PC-3 (cell line): ENCODE results near the gene ARL14EP. TPM values are rescaled to one million over a fixed set of nuclear protein-coding genes. Genes with fewer than 3 reads are reported as not detected.

ENCODE experiments used
- ATAC-seq: fragments of 200-7000 bp; cut with Tn5 transposase; 2 replicates; pipeline ENCODE4 v1.9.1; 2020; ENCODE audit warnings: mild to moderate bottlenecking, moderate library complexity
- BruUV-seq: library from RNA; stranded (reverse); fragments of 400-500 nt; replicated peaks from 2 replicates; lab custom pipeline; 2021; lab: Mats Ljungman, UMichigan
- CTCF ChIA-PET: fragments of 300-600 bp; sonication (Branson Sonifier 250); formaldehyde crosslinking; loops from one replicate; lab custom pipeline; 2022; ENCODE audit warnings: antibody characterized with exemption; lab: Charles Lee
- POLR2A ChIA-PET: fragments of 300-600 bp; sonication (Branson Sonifier 250); formaldehyde crosslinking; loops from one replicate; lab custom pipeline; 2022; ENCODE audit warnings: antibody characterized with exemption; ENCODE audit not compliant: unreplicated experiment; lab: Charles Lee
- DNase-seq: peaks from one replicate; pipeline ENCODE4 v3.0.0-alpha.2; 2015
- H2AFZ ChIP-seq: fragments of 300-600 bp; sonication (generic); 2 replicates; pipeline ENCODE4 v1.6.0; 2016; ENCODE audit warnings: antibody characterized with exemption, low read length
- H3F3A ChIP-seq: fragments of 300-600 bp; sonication (generic); one replicate; pipeline ENCODE4 v1.6.0; 2017; ENCODE audit warnings: antibody characterized with exemption, low read length, control low read depth, mild to moderate bottlenecking; ENCODE audit not compliant: unreplicated experiment
- H3K27ac ChIP-seq: fragments of 300-600 bp; sonication (generic); 2 replicates; pipeline ENCODE4 v1.5.1; 2016; ENCODE audit warnings: mild to moderate bottlenecking, low read length
- H3K27me3 ChIP-seq: fragments of 300-600 bp; sonication (generic); 2 replicates; pipeline ENCODE4 v1.6.1; 2016; ENCODE audit warnings: low read length, mixed read lengths
- H3K36me3 ChIP-seq: fragments of 300-600 bp; sonication (generic); 2 replicates; pipeline ENCODE4 v1.6.1; 2016; ENCODE audit warnings: low read depth, mixed run types, low read length, mixed read lengths
- H3K4me1 ChIP-seq: fragments of 300-600 bp; sonication (generic); 2 replicates; pipeline ENCODE4 v1.5.1; 2016; ENCODE audit warnings: low read length; ENCODE audit not compliant: insufficient read depth
- H3K4me2 ChIP-seq: fragments of 300-600 bp; sonication (generic); 2 replicates; pipeline ENCODE4 v1.6.0; 2016; ENCODE audit warnings: low read length
- H3K4me3 ChIP-seq: fragments of 300-600 bp; sonication (generic); 2 replicates; pipeline ENCODE4 v1.5.1; 2016; ENCODE audit warnings: mild to moderate bottlenecking, low read length, mixed read lengths
- H3K79me2 ChIP-seq: fragments of 300-600 bp; sonication (generic); 2 replicates; pipeline ENCODE4 v1.6.1; 2017; ENCODE audit warnings: low read length, mixed read lengths
- H3K9ac ChIP-seq: fragments of 300-600 bp; sonication (generic); 2 replicates; pipeline ENCODE4 v1.6.0; 2016; ENCODE audit warnings: mild to moderate bottlenecking, low read length
- H3K9me2 ChIP-seq: fragments of 300-600 bp; sonication (generic); replicated peaks from 2 replicates; pipeline ENCODE4 v1.6.1; 2016; ENCODE audit warnings: mixed run types, low read length, mixed read lengths
- H3K9me3 ChIP-seq: fragments of 300-600 bp; sonication (generic); 2 replicates; pipeline ENCODE4 v1.6.1; 2016; ENCODE audit warnings: low read length, mixed read lengths
- H4K20me1 ChIP-seq: fragments of 300-600 bp; sonication (generic); 2 replicates; pipeline ENCODE4 v1.6.1; 2016; ENCODE audit warnings: low read length, mixed read lengths
- EZH2 ChIP-seq: fragments of 300-600 bp; sonication (generic); IDR thresholded peaks from one replicate; pipeline ENCODE4 v1.6.1; 2017; ENCODE audit warnings: antibody characterized with exemption, mild to moderate bottlenecking, low read length; ENCODE audit not compliant: unreplicated experiment
- EZH2phosphoT487 ChIP-seq: fragments of 300-600 bp; sonication (generic); IDR thresholded peaks from 2 replicates; pipeline ENCODE4 v1.6.1; 2018; ENCODE audit warnings: mild to moderate bottlenecking, antibody characterized with exemption, low read length, borderline replicate concordance
- intact Hi-C: fragments of 100-400 bp; cut with micrococcal nuclease; formaldehyde crosslinking; loops from 2 replicates; pipeline ENCODE4 v1.9.0; 2023
- total RNA-seq: library from RNA; depleted of rRNA; stranded (reverse); fragments of >200 nt; gene quantifications from 2 replicates; pipeline ENCODE4 v1.2.3, GENCODE V29; 2014
- TF ChIP-seq, protein P1 (sequence below): fragments of 300-600 bp; sonication (generic); conservative IDR thresholded peaks from 2 replicates; pipeline ENCODE4 v1.5.1; 2017; ENCODE audit warnings: antibody characterized with exemption, low read depth, mild to moderate bottlenecking, low read length

ARL14EP gene
- total RNA-seq, 1 experiment from 2014 or later, result 8.4 TPM

DNA sequence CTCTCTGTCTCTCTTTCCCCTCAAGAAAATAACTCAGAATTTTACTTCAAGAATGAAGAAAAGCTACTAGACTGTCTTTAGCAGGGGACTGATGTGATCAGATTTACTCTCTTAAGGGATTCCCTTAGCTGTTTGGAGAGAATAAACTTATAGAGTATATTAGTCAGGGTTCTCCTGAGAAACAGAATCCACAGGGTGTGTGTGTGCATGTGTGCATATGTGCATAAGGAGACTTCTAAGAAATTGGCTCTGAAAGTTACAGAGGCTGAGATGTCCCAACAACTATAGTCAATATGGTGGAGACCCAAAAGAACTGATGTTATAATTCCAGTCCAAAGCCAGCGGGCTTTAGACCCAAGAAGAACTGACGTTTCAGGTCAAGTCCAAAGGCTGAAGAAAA lies 43.1 kb upstream of the ARL14EP start:
- no peaks in the 10 kb centered on the region; the same call in 1 of the 2 replicates for H3K27me3 ChIP-seq
- H3K9me3 ChIP-seq, result no peaks in the 10 kb centered on the region
- H3K36me3 ChIP-seq, result no peaks in the 10 kb centered on the region
- no peak overlapping the region for H2AFZ ChIP-seq
- H3K4me1 ChIP-seq, result no peaks in the 10 kb centered on the region
- H3K27ac ChIP-seq, result no peak overlapping the region
- H4K20me1 ChIP-seq, result no peaks in the 10 kb centered on the region
- no peak overlapping the region for H3K4me2 ChIP-seq
- H3K4me3 ChIP-seq, result no peak overlapping the region
- no peak for ATAC-seq
- H3K79me2 ChIP-seq, result no peaks in the 10 kb centered on the region
- ChIA-PET POLR2A (no interaction called here), CTCF (no interaction called here)
- BruUV-seq, result no TSS peak
- TF ChIP-seq EZH2phosphoT487 (no peak), EZH2 (no peak)
- TF ChIP-seq, protein P1, sequence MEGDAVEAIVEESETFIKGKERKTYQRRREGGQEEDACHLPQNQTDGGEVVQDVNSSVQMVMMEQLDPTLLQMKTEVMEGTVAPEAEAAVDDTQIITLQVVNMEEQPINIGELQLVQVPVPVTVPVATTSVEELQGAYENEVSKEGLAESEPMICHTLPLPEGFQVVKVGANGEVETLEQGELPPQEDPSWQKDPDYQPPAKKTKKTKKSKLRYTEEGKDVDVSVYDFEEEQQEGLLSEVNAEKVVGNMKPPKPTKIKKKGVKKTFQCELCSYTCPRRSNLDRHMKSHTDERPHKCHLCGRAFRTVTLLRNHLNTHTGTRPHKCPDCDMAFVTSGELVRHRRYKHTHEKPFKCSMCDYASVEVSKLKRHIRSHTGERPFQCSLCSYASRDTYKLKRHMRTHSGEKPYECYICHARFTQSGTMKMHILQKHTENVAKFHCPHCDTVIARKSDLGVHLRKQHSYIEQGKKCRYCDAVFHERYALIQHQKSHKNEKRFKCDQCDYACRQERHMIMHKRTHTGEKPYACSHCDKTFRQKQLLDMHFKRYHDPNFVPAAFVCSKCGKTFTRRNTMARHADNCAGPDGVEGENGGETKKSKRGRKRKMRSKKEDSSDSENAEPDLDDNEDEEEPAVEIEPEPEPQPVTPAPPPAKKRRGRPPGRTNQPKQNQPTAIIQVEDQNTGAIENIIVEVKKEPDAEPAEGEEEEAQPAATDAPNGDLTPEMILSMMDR, result no peak
- no peaks in the 10 kb centered on the region for H3F3A ChIP-seq
- intact Hi-C loops, result no loop called here
- H3K9ac ChIP-seq, result no peak overlapping the region
- no peak for DNase-seq
- no peaks in the 10 kb centered on the region for H3K9me2 ChIP-seq

DNA sequence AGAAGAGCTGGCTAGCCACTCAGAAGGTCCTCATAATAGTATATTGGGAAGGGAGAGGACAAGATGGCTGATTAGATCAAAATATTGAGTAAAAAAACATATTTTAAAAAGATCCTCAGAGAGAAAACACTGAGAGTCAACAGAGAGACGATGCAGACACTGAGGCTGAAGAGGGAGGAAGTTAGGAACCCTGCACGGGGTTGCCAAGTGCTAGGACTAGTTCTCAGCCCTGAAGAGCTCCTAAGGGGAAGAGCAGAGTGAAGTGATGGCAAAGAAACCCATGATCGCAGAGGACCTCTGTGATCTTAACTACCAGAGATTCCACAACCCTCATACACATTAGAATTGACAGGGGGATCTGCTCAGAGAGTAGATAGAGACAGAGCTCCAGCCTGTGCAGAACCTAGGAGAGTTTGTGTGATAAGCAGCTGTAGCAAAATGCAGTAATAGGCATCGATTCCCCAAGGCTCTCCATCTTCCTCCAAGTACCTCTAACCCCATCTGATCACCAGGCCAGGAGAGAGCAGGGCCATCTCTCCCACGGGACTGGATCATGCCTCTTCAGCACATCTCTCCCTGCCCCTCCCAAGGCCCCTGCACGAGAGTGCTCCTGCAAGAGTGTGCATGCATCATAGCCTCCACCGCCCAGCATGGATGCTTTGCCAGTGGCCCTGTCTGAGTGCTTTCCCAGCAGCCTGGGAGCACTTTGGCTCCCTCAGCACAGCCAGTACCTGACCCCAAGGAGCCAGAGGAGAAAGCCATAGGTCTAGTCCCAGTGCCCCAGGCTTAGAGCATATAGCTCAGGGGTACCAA lies 41.2 kb upstream of the ARL14EP start:
- Histone ChIP-seq H4K20me1 (no peaks in the 10 kb centered on the region), H3K9me3 (no peaks in the 10 kb centered on the region), H3K4me3 (no peak overlapping the region), H3K79me2 (no peaks in the 10 kb centered on the region), H3K27ac (no peak overlapping the region), H3K4me1 (no peaks in the 10 kb centered on the region), H3K4me2 (no peak overlapping the region), H3K27me3 (no peaks in the 10 kb centered on the region), H3K36me3 (no peaks in the 10 kb centered on the region), H3F3A (no peaks in the 10 kb centered on the region), H3K9ac (no peak overlapping the region), H2AFZ (no peak overlapping the region), H3K9me2 (no peaks in the 10 kb centered on the region)
- TF ChIP-seq, protein P1, result no peak
- TF ChIP-seq EZH2phosphoT487 (no peak), EZH2 (no peak)
- no peak for DNase-seq
- ATAC-seq, result no peak
- BruUV-seq, result no TSS peak
- ChIA-PET POLR2A (no interaction called here), CTCF (no interaction called here)
- intact Hi-C loops, result no loop called here

DNA sequence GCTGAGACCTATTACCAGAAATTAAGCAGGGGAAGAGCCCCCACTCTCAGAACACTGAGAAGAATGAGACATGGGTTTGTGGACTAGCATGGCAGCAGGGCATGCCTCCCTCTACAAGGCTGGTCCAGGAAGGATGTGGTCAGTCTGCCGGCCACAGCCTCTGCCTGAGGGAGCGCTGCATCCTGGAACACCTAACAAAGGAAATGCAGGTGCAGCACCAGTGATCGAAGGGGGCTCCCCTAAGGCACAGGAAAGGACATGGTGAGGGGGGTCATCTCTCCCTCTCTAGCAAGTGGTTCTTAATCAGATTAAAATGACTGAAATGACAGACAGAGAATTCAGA lies 40.6 kb upstream of the ARL14EP start:
- no peak overlapping the region for H2AFZ ChIP-seq
- CTCF ChIA-PET, result no interaction called here
- no peak overlapping the region for H3K27ac ChIP-seq
- no peaks in the 10 kb centered on the region for H3F3A ChIP-seq
- no peaks in the 10 kb centered on the region for H3K79me2 ChIP-seq
- H3K4me1 ChIP-seq, result no peaks in the 10 kb centered on the region
- POLR2A ChIA-PET, result no interaction called here
- no peaks in the 10 kb centered on the region for H3K9me3 ChIP-seq
- TF ChIP-seq EZH2, result no peak
- H4K20me1 ChIP-seq, result no peaks in the 10 kb centered on the region
- no peaks in the 10 kb centered on the region for H3K36me3 ChIP-seq
- DNase-seq, result no peak
- no peak overlapping the region for H3K9ac ChIP-seq
- no peak overlapping the region for H3K4me3 ChIP-seq
- no peak for ATAC-seq
- no peaks in the 10 kb centered on the region for H3K27me3 ChIP-seq
- BruUV-seq, result no TSS peak
- intact Hi-C loops, result no loop called here
- no peak overlapping the region for H3K4me2 ChIP-seq
- no peaks in the 10 kb centered on the region for H3K9me2 ChIP-seq
